Ramos (cell line): ENCODE results near the gene KAZN.

Experiments
- in situ Hi-C: fragments of 300-500 bp; cut with MboI; formaldehyde crosslinking; loops from one replicate; pipeline ENCODE4 v1.14.3; 2022; ENCODE audit warnings: low sequenced_read_pairs; ENCODE audit not compliant: unreplicated experiment

KAZN gene

DNA sequence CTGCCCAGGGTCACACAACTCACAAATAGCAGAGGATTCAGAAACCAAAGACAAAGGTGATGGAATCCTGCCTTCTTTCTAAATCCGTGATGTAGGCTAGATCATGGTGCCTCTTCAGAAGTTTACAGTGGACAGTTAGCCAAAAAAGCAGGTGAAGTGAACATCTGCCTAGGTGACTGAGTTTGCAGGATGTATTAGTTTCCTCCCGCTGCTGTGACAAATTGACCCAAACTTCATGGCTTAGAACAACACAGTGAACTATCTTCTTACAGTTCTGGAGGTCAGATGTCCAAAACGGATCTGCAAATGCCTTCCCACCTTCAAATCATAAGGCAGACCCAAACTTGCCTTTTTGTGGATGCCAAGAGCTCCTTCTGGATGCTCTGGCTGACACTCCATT, 551.9 kb downstream of the KAZN start:
- in situ Hi-C loops = no loop called here

DNA sequence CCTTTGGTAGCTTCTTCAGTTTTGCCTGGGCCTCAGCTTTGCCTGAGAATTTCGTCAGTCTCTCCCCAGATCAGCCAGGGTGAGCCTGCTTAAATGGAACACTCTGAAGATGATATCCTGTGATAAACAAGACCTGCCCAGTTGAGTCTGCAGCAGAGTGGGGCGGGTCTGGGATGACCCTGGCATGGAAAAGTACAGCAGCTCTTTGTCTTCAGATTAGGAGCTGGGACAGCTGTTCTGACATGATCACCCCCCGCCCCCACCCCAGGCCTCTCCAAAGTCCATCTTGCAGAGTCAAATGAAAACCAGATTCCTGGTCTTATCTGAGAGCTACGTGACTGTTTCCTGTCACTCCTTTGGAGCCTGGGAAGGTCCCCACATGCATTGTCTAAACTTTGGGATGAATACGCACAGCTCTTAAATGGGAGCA, 552.9 kb downstream of the KAZN start:
- in situ Hi-C loops = no loop called here

DNA sequence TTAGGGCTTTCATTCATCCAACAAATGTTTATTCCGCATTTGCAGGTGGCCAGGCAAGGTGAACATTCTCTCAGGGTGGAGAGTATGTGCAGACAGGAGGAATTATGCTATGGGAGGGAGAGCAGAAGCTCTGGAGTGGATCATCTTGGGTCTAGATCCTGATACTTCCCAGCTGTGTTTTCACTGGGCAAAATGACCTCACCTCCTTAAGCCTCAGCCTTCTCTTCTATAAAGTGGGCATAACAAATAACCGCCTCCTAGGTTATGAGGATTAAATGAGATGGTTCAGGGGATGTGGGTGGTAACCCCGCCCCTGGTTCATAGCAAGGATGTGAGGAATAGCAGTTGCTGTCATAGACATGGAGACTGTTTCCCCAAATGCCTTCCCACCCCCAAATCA, 553.4 kb downstream of the KAZN start:
- in situ Hi-C loops = no loop called here

GRCh38 chr1:15152318-15153183, 554.1 kb downstream of the KAZN start:
- in situ Hi-C loops = no loop called here

DNA sequence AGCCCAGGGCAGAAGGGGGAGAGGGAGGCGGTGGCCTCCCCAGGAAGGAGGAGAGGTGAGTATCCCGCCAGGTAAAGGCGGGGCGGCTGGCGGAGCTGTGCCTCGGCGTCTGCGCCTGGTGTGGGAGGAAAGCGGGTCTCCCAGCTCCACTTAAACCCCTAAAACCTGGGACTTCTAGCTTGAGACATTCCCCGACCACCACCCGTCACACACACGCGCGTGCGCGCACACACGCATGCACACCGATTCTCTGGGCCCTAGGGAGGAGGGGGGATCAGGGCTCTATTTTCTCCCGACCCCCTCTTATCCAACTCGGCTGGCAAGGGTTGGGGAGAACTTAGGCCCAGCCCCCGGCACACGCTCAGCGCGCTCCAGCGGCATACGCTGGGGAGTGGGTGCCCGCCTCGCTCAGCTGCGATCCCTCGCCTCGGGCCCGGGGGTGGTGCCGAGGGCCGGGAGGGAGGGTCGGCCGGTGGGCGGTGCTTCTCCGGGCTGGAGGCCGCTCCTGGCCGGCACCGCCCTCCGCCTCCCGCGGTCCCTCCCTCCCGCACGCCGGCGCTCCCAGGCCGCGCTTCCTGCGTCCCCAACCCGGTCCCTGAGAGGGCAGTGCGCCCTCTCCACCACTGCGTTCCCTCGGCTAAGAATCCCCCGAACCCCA, 554.8 kb downstream of the KAZN start, which contains the start of gene TMEM51:
Gene TMEM51, plus strand, starts transcription at position 564 of the 658 bp plus-strand sequence. CDS start 61,341 bp downstream, outside the sequence.
- in situ Hi-C loops = no loop called here

- in situ Hi-C loops = no loop called here
Measured at GRCh38 chr1:15153842-15154479, 555.5 kb downstream of the KAZN start.

GRCh38 chr1:15154480-15155036, 556.1 kb downstream of the KAZN start:
- in situ Hi-C loops = no loop called here

- in situ Hi-C loops = no loop called here
Measured at GRCh38 chr1:15155191-15155590, 556.7 kb downstream of the KAZN start.

DNA sequence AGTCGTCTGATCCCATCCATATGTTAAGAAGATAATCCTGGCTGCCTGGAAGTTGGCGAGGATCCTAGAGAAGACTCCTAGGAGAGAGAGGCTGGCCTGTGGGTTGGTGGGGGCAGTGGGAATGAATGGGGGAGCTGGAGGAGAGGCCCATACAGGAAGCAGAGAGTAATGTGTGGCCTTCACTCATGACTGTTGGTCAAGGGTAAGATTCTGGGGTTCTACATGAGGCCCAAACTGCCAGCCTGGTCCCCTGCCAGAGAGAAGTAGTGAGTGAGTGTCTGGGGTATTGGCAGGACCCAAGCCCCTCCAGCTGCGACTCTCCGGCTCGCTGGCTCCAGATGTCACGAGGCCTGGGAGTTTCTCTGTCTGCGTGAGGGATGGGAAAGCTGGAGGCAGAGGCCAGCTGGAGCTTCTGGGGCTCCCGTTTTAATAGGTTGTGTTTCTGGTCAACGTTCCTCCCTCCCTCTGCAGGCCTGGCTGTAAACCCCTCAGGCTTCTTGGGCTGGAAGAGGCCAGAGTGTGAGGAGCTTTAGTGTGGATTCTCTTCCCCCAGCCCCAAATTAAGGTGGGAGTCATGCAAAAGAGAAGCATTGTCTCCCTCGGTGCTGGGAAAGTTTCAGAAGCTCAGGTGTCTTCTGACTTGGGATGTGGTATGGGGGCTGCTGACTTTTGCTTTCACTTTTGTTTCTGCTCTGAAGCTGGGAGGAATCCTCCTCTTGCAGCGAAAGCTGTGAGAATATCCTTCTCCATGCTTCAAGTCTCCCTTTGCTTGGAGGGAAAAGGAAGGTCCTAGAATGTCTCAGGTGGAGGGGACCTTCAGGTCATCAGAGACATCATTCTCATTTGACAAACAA, 557.6 kb downstream of the KAZN start:
- in situ Hi-C loops = no loop called here

GRCh38 chr1:15156807-15157380, 558.4 kb downstream of the KAZN start:
- in situ Hi-C loops = no loop called here

- in situ Hi-C loops = no loop called here
Measured at GRCh38 chr1:15157524-15158399, 559.3 kb downstream of the KAZN start.

DNA sequence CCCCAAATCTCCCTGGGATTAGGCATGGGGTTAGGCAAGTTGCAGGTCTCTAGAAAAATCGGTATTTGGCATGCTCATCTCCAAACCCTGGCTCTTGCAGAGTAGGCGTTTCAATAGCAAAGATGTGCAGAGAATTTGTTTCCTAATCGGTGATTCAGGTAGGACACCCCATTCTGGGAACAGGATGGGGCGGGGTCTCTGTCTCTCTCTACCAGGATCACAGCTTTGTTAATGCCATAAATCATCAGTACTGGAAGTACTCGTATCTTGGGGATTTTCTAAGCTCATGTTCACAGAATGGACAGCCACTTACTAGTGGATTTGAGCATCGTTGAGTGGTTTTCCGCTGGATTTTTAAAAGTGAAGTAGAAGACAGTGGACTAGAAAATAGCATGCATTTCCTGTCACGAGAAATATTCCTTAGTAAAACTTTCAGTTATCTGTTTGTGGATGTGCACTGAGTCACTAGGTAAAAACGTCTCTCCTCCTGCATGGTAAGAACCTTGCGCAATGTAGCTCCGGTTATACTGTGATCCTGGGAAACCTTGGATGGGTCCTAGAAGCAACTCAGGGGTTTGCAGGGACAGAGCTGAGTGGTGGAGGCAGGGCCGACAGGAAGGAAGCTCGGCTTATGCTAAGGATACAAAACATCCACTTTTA, 560.2 kb downstream of the KAZN start:
- in situ Hi-C loops = no loop called here

GRCh38 chr1:15159166-15159555, 560.7 kb downstream of the KAZN start:
- in situ Hi-C loops = no loop called here

DNA sequence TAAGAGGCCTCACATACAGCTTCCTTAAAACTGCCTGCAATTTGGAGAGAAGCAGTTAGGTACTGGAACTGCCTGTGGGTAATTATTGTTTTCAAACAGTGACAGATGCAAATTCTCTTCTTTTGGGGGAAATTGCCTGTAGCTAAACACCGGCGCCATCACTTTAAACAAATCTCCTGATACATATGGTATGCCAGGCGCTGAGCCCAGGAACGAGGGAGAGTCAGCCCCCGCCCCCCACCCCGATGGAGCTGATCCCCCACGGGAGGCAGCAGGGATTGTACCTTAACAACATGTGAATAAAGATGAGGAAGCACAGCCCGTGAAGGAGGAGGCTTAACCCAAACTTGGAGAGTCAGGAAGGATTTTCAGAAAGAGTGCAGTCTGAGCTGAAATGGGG, 562.1 kb downstream of the KAZN start:
- in situ Hi-C loops = no loop called here

- in situ Hi-C loops = no loop called here
Measured at GRCh38 chr1:15167386-15167785, 568.9 kb downstream of the KAZN start.
